ENCODE data around the gene STX4.

GRCh38 chr16:31016018-31016417 lies 17.3 kb upstream of the STX4 start:
- no peak for TF ChIP-seq CTCF (conservative IDR thresholded peaks at IDR 0.05 in 1 of 2, IDR thresholded peaks at IDR 0.05 in 1 of 2; ENCODE audit: extremely low read depth in 1 of 2, insufficient read depth in 1 of 2, low read depth in 1 of 2, low read length in 2 of 2)
- no peak for TF ChIP-seq EZH2 (IDR thresholded peaks at IDR 0.05; ENCODE audit: borderline replicate concordance, low read length)
